GM21447 (cell line): ENCODE results near the gene TNC.

Experiments used
- ATAC-seq: cut with Tn5 transposase; IDR thresholded peaks from one replicate; pipeline ENCODE4 v1.9.1; 2021; ENCODE audit not compliant: unreplicated experiment

The TNC gene

GRCh38 chr9:115104908-115105307 is 13.0 kb downstream of the TNC start:
- ATAC-seq = no peak

GRCh38 chr9:115103746-115104477 is 14.0 kb downstream of the TNC start:
- no peak for ATAC-seq

- no peak for ATAC-seq
Observed at GRCh38 chr9:115099901-115100300, 18.1 kb downstream of the TNC start.

GRCh38 chr9:115098226-115098965 is 19.6 kb downstream of the TNC start:
- ATAC-seq = no peak

GRCh38 chr9:115093520-115093919 is 24.4 kb downstream of the TNC start:
- ATAC-seq = no peak

GRCh38 chr9:115090486-115090885 is 27.5 kb downstream of the TNC start:
- no peak for ATAC-seq

- ATAC-seq = no peak
Observed at GRCh38 chr9:115088860-115089259, 29.1 kb downstream of the TNC start.

- ATAC-seq = no peak
Observed at GRCh38 chr9:115086886-115087285, 31.1 kb downstream of the TNC start.

GRCh38 chr9:115086461-115086860 is 31.5 kb downstream of the TNC start:
- no peak for ATAC-seq

GRCh38 chr9:115085773-115086377 is 32.1 kb downstream of the TNC start:
- no peak for ATAC-seq

- no peak for ATAC-seq
Observed at GRCh38 chr9:115084709-115085108, 33.2 kb downstream of the TNC start.

- no peak for ATAC-seq
Observed at GRCh38 chr9:115084157-115084556, 33.8 kb downstream of the TNC start.

GRCh38 chr9:115080242-115080641 is 37.7 kb downstream of the TNC start:
- ATAC-seq = no peak

- no peak for ATAC-seq
Observed at GRCh38 chr9:115079156-115079555, 38.8 kb downstream of the TNC start.

- ATAC-seq = no peak
Observed at GRCh38 chr9:115073456-115073855, 44.5 kb downstream of the TNC start.

- ATAC-seq = no peak
Observed at GRCh38 chr9:115071176-115071575, 46.8 kb downstream of the TNC start.

GRCh38 chr9:115069771-115070170 is 48.2 kb downstream of the TNC start:
- no peak for ATAC-seq

GRCh38 chr9:115069302-115069701 is 48.7 kb downstream of the TNC start:
- ATAC-seq = no peak

- no peak for ATAC-seq
Observed at GRCh38 chr9:115068031-115068430, 49.9 kb downstream of the TNC start.

GRCh38 chr9:115063058-115063845 is 54.7 kb downstream of the TNC start:
- no peak for ATAC-seq

GRCh38 chr9:115058684-115059315 is 59.2 kb downstream of the TNC start:
- no peak for ATAC-seq
